BLaER1 treated with 17β-estradiol and CSF1 and Interleukin-3, amounts not matched to agents 10 nM and 100 nM (cell line): ENCODE measurements around the gene ECM1.

Source experiments
- H3K27ac ChIP-seq, 11 experiments: shearing (Covaris generic); formaldehyde crosslinking; 2 replicates each; pipeline ENCODE4 v1.8.1; 2022
- H3K27me3 ChIP-seq, 11 experiments: shearing (Covaris generic); formaldehyde crosslinking; 2 replicates each; pipeline ENCODE4 v1.8.1; 2022
- H3K36me3 ChIP-seq, 11 experiments: shearing (Covaris generic); formaldehyde crosslinking; 2 replicates each; pipeline ENCODE4 v1.8.1; 2022
- H3K4me1 ChIP-seq, 10 experiments: shearing (Covaris generic); formaldehyde crosslinking; 2 replicates each; pipeline ENCODE4 v1.8.1; 2022
- H3K4me2 ChIP-seq, 11 experiments: shearing (Covaris generic); formaldehyde crosslinking; 2 replicates each; pipeline ENCODE4 v1.8.1; 2022
- H3K4me3 ChIP-seq, 10 experiments: shearing (Covaris generic); formaldehyde crosslinking; 2 replicates each; pipeline ENCODE4 v1.8.1; 2022
- H3K9ac ChIP-seq, 11 experiments: shearing (Covaris generic); formaldehyde crosslinking; 2 replicates each; pipeline ENCODE4 v1.8.1; 2022
- H3K9me3 ChIP-seq, 11 experiments: shearing (Covaris generic); formaldehyde crosslinking; replicated peaks in 1 of 11; 2 replicates each; pipeline ENCODE4 v1.8.1; 2022
- H4K20me1 ChIP-seq, 11 experiments: shearing (Covaris generic); formaldehyde crosslinking; 2 replicates each; pipeline ENCODE4 v1.8.1; 2022
- Cebpa-rat ChIP-seq, 11 experiments: shearing (Covaris generic); IDR thresholded peaks; 2 replicates each; pipeline ENCODE4 v1.8.1; 2022

ECM1 gene

DNA sequence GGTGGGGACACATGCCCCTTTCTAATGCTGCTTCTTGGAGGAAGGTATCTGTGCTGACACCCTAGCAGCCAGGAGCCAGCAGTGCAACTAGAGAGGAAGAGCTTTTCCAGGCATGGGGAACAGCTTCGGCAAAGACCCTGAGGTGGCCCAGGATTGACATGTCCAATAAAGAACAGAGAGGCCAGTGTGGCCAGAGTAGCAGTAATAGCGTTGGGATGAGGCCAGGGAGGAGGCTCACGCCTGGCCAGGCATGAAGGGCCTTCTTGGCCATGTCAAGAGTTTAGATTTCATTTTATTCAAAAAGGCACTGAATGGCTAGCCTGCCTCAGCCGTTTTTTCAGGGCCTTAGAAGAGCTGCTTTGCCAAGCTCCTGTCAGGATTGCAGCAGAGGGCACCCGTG, 25.0 kb downstream of the ECM1 start:
- no peak overlapping the region for H3K27ac ChIP-seq
- H3K36me3 ChIP-seq = no peaks in the 10 kb centered on the region
- no peaks in the 10 kb centered on the region for H3K9me3 ChIP-seq
- TF ChIP-seq Cebpa-rat (IDR thresholded peaks at IDR 0.05) = no peak
- H3K4me3 ChIP-seq = no peak overlapping the region
- no peak overlapping the region for H3K9ac ChIP-seq
- no peaks in the 10 kb centered on the region for H3K27me3 ChIP-seq
- H4K20me1 ChIP-seq = no peaks in the 10 kb centered on the region
- no peak overlapping the region for H3K4me2 ChIP-seq
- H3K4me1 ChIP-seq = peaks cover 0 to 11% (median 7%) of the 10 kb centered on the region in 10 experiments; a peak in 10 of 20 replicates

DNA sequence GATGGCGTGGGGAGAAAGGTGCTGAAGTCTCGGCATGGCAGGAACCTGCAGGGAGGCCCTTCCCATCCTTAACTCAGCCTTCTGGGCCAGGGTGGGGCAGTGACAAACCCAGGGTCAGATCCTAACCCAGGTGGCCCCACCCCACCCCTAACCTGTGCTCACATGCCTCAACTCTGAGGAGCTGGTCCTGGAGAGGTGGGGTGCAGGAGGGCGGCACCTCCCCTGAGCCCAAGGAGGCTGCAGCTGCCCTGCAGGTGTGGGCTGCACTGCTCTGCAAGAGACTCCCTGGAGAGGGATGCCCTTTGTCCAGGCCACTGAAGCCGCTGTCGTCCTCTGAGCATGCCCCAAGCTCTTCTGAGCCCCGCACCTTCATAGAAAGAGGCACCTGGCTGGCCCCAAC, 26.1 kb downstream of the ECM1 start:
- Histone ChIP-seq H3K9me3 (no peaks in the 10 kb centered on the region), H4K20me1 (no peaks in the 10 kb centered on the region), H3K4me3 (no peak overlapping the region), H3K9ac (no peak overlapping the region), H3K27me3 (no peaks in the 10 kb centered on the region), H3K4me1 (peaks cover 0 to 22% (median 17%) of the 10 kb centered on the region in 10 experiments; a peak in 15 of 20 replicates), H3K36me3 (no peaks in the 10 kb centered on the region), H3K27ac (no peak overlapping the region), H3K4me2 (no peak overlapping the region)
- no peak for TF ChIP-seq Cebpa-rat (IDR thresholded peaks at IDR 0.05)

DNA sequence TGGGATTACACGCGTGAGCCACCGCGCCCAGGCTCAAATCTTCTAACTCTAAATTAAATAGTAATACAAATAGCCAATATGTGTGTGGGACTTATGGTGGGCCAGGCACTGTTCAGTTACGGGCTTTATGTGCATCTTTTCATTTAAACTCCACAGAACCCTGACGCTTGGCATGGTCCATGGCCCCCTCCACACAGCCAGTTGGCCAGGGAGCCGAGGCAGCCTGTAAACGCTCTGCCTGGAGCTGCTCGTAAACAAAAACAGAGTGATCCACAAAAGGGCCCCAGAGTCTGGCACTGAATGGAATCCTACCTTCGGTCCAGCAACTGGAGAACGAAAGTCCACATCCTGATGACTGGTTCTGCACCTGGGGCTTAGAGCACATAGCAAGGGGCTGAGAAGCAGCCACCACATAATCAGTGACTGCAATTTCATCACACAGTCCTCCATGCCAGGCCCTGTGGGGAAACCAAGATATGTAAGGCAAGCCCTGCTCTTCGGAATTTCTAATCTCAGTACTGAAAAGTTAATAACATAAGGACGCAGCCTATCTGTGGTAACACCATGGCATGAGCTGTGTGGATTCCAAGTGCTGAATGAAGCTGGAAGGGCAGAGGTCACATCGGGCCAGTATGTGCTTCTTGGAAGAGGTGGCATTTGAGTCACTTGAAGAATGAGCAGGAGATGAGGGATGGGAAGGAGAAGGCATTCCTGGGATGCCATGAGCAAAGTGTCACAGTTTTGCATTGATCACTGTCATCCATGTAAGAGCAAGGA, 27.8 kb downstream of the ECM1 start:
- no peak overlapping the region for H3K9ac ChIP-seq
- TF ChIP-seq Cebpa-rat (IDR thresholded peaks at IDR 0.05) = no peak
- H3K36me3 ChIP-seq = no peaks in the 10 kb centered on the region
- H3K4me1 ChIP-seq = peaks cover 0 to 21% (median 14%) of the 10 kb centered on the region in 10 experiments; a peak in 15 of 20 replicates
- no peak overlapping the region for H3K27ac ChIP-seq
- H3K27me3 ChIP-seq = no peaks in the 10 kb centered on the region
- H3K4me3 ChIP-seq = no peak overlapping the region
- H3K9me3 ChIP-seq = no peaks in the 10 kb centered on the region
- H4K20me1 ChIP-seq = no peaks in the 10 kb centered on the region
- no peak overlapping the region for H3K4me2 ChIP-seq

DNA sequence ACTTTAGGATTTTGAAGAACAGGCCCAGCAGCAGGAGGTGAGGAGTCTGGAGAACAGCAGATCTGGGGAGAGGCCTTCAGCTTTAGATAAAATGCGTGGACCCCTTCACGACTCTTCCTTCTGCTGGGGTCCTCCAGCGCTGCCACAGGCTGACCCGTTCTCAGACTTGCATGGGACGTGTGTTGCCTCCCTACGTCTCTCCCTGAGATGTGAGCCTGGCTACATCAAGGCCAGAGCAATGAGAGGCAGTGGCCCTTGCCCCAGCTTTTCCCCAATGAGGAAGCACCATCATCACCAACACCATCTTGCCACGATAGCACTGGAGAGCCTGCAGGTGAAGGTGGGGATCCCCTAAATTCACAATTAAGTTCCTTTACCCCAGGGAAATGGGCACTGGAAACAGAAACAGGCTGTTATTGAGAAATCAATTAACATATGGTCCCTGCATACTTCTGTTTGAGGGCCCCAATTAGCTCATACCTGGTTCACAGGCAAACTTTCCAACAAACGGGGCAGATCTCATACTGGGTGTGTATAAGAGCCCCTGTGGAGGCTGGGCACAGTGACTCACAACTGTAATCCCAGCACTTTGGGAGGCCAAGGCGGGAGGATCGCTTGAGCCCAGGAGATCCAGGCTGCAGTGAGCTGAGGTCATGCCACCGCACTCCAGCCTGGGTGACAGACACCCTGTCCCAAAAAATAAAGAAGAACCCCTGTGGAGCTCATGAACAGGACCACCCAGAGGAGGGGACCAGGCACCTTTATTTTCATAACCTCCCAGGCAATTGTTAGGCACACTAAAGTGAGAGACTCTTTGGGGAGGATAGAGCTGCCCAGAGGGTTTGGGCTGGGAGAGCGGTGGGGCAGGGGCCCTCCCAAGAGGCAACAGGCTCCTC, 29.2 kb downstream of the ECM1 start:
- no peaks in the 10 kb centered on the region for H4K20me1 ChIP-seq
- no peaks in the 10 kb centered on the region for H3K27me3 ChIP-seq
- no peaks in the 10 kb centered on the region for H3K9me3 ChIP-seq
- peaks cover 0 to 21% (median 9%) of the 10 kb centered on the region in 10 experiments; a peak in 13 of 20 replicates for H3K4me1 ChIP-seq
- no peak overlapping the region for H3K9ac ChIP-seq
- no peak overlapping the region for H3K4me3 ChIP-seq
- H3K36me3 ChIP-seq = no peaks in the 10 kb centered on the region
- no peak for TF ChIP-seq Cebpa-rat (IDR thresholded peaks at IDR 0.05)
- H3K27ac ChIP-seq = no peak overlapping the region
- H3K4me2 ChIP-seq = no peak overlapping the region

DNA sequence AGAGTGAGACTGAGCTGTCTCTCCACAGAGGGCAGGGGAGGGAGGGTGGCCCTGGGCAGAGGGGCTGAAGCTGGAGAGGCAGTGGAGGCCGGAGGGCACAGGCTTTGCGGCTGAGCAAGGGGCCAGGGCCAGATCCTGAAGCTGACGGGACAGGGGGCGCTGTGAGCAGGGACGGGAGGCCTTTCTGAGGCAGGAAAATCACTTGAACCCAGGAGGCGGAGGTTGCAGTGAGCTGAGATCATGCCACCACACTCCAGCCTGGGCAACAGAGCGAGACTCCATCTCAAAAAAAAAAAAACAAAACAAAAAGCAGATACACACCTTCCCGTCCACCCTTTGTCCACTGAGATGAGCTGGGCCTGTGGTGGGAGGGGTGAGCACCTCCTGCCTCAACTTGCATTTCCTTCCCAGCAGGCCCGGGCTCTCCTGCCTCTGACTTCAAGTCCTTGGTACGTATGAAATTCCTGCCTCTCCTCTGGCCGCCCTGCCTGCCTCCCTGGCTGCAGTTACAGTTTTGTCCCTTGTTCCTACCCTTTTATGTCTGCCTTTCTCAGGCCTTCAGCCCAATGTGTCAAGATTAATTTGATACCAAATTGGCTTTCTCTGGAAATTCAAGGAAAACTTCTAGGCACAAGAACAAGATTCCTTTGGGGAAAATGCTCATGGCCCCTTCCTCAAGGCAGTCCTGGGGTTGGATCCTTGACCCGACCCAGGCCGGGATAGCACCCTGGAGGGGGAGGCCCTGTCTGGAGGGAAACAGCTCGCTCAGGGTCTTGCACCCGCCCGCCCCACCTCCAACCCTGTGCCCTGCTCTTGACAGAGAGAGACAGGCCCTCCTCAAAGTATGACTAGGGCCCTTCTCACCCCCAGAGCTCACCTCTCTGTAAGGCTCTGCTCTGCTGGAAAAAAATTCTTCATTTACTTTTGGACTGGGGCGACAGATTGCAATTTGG, 30.1 kb downstream of the ECM1 start:
- no peak for TF ChIP-seq Cebpa-rat (IDR thresholded peaks at IDR 0.05)
- H3K36me3 ChIP-seq = no peaks in the 10 kb centered on the region
- H3K27ac ChIP-seq = no peak overlapping the region
- H3K4me1 ChIP-seq = peaks cover 0 to 21% (median 10%) of the 10 kb centered on the region in 10 experiments; a peak in 13 of 20 replicates
- no peak overlapping the region for H3K9ac ChIP-seq
- H3K27me3 ChIP-seq = no peaks in the 10 kb centered on the region
- peak overlapping the region; percentile 5 to 64 (median 24); a peak in 17 of 22 replicates for H3K4me2 ChIP-seq
- no peaks in the 10 kb centered on the region for H3K9me3 ChIP-seq
- H4K20me1 ChIP-seq = no peaks in the 10 kb centered on the region
- no peak overlapping the region for H3K4me3 ChIP-seq

DNA sequence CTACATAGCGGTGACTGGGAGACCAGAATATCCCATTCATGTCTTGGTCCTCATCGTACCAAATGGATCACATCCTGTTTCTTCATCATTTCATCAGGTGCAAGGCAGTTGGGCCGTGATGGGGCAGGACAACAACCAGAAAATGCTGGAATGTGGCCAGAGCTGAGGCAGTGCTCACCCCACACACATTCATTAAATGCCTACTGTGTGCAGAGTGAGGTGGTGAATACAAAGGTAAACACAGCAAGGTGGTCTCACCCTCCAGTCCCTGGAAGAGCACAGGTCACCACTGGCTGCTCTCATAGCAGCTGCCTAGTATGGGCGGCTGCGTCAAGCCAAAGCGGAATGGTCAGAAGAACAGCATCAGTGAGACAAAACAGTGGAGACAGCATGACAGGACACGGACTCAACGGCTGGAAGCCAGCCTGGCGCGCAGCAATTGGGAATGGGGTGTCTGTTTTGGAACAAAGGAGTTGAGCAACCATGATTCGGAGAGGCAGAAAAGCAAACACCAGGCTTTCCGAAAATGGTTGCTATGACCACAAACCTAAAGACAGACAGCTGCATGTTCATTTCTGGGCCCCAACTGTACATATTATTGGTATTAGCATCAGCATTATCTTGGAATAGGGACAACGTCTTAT, 35.7 kb downstream of the ECM1 start:
- Histone ChIP-seq H3K36me3 (no peaks in the 10 kb centered on the region), H3K4me1 (peaks cover 4 to 23% (median 11%) of the 10 kb centered on the region in 10 experiments; a peak in 19 of 20 replicates), H3K27ac (no peak overlapping the region), H3K4me3 (no peak overlapping the region), H4K20me1 (no peaks in the 10 kb centered on the region), H3K9ac (no peak overlapping the region), H3K4me2 (no peak overlapping the region), H3K27me3 (peaks cover 0 to 7% (median 0%) of the 10 kb centered on the region in 11 experiments; a peak in 6 of 22 replicates), H3K9me3 (no peaks in the 10 kb centered on the region)
- TF ChIP-seq Cebpa-rat (IDR thresholded peaks at IDR 0.05) = no peak

DNA sequence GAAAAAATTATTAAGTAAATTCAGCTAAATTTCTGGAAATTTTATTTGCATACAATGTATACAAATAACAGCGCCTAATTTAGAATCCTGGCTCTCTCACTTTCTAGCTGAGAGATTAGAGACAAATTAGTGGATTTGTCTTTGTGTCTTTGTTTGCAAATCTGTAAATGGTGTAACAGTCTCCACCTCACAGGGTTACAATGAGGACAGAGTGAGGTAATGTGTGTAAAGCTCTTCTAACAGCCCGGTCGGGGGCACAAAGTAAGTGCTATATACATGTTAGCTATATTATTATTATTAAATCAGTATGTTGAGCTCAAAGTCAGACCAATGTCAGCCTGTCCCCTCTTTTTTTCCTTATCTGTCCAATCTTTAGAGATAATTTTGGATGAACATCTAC, 36.3 kb downstream of the ECM1 start:
- Histone ChIP-seq H3K4me1 (peaks cover 0 to 20% (median 11%) of the 10 kb centered on the region in 10 experiments; a peak in 14 of 20 replicates), H3K4me2 (no peak overlapping the region), H4K20me1 (no peaks in the 10 kb centered on the region; a peak in 1 of 22 replicates), H3K9me3 (no peaks in the 10 kb centered on the region), H3K9ac (no peak overlapping the region), H3K36me3 (no peaks in the 10 kb centered on the region), H3K4me3 (no peak overlapping the region), H3K27ac (no peak overlapping the region), H3K27me3 (peaks cover 0 to 11% (median 0%) of the 10 kb centered on the region in 11 experiments; a peak in 6 of 22 replicates)
- TF ChIP-seq Cebpa-rat (IDR thresholded peaks at IDR 0.05) = no peak

DNA sequence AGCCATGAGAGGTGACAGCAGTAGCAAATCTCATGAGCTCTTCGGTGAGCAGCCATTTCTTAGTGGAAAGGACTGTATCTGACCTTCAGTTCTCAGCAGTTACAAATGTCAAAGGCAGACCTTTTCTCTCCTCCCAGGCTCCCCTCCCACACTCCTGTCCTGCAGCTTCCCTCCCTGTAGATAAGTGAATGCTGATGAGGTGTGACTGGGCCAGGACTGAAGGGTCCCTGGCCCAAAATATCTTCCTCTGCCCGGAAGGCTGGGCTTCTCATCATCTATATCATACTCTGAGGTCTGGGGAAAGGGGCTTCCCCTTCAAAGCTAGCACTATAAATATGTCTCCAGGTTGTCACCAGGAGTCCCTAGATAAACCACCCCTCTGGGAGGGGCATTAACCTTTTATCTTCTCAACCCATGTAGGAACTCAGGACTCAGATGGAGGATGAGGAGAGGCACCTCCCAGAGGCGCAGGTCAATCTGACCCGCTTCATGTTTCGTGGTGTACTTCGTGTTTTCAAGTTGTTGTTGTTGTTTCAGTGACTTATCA, 37.6 kb downstream of the ECM1 start:
- no peaks in the 10 kb centered on the region for H3K9me3 ChIP-seq
- H3K4me2 ChIP-seq = no peak overlapping the region

More for the DNA sequence above, 37.6 kb downstream of the ECM1 start:
- no peak for TF ChIP-seq Cebpa-rat (IDR thresholded peaks at IDR 0.05)
- no peak overlapping the region for H3K27ac ChIP-seq
- peaks cover 0 to 15% (median 0%) of the 10 kb centered on the region in 11 experiments; a peak in 7 of 22 replicates for H3K27me3 ChIP-seq
- no peaks in the 10 kb centered on the region for H3K36me3 ChIP-seq
- no peak overlapping the region for H3K4me3 ChIP-seq
- H4K20me1 ChIP-seq = no peaks in the 10 kb centered on the region; a peak in 1 of 22 replicates
- H3K9ac ChIP-seq = no peak overlapping the region
- H3K4me1 ChIP-seq = peaks cover 13 to 33% (median 24%) of the 10 kb centered on the region in 10 experiments
